Gastrocnemius medialis (tissue), 4 donors: ENCODE results near the gene FKBP8. TPM values are rescaled to one million over a fixed set of nuclear protein-coding genes. Genes with fewer than 3 reads are reported as not detected.

Source experiments
- ATAC-seq, 2 donors: fragments of 150-250 bp; one replicate each; pipeline ENCODE4 v1.9.1; 2016
- DNase-seq, 2 donors: peaks; one replicate each; pipeline ENCODE4 v3.0.0-alpha.2; 2019
- H3K27ac ChIP-seq, 4 donors: fragments of 200-600 bp; sonication (generic); 1 replicate in 1 of 4; 2 replicates in 3 of 4; pipeline ENCODE4 v1.5.1; 2016 to 2018; ENCODE audit warnings: mild to moderate bottlenecking in 2 of 4, moderate library complexity in 1 of 4
- H3K27me3 ChIP-seq, 3 donors: fragments of 200-600 bp; sonication (generic) in 2 of 3; 1 replicate in 1 of 3; 2 replicates in 2 of 3; pipeline versions ENCODE4 v1.5.1 to v1.6.0; 2016 to 2019; ENCODE audit warnings: mild to moderate bottlenecking in 1 of 3, moderate library complexity in 1 of 3
- H3K36me3 ChIP-seq, 2 donors: fragments of 200-600 bp; sonication (generic) in 1 of 2; one replicate each; pipeline ENCODE4 v1.5.1; 2017 to 2018
- H3K4me1 ChIP-seq, 2 donors: fragments of 200-600 bp; sonication (generic) in 1 of 2; one replicate each; pipeline ENCODE4 v1.5.1; 2016 to 2017; ENCODE audit warnings: mild to moderate bottlenecking in 2 of 2
- H3K4me3 ChIP-seq, 4 donors: fragments of 200-600 bp; sonication (generic) in 3 of 4; 1 replicate in 1 of 4; 2 replicates in 3 of 4; pipeline ENCODE4 v1.5.1; 2016 to 2019; ENCODE audit warnings: mild to moderate bottlenecking in 2 of 4
- H3K9me3 ChIP-seq, 3 donors: fragments of 200-600 bp; sonication (generic) in 2 of 3; 1 replicate in 1 of 3; 2 replicates in 2 of 3; pipeline ENCODE4 v1.5.1; 2016 to 2019
- CTCF ChIP-seq, 5 experiments: fragments of 450-650 bp in 3 of 5; fragments of 200-600 bp in 2 of 5; sonication (generic) in 2 of 5; IDR thresholded peaks in 4 of 5; conservative IDR thresholded peaks in 1 of 5; 1 replicate in 4 of 5; 2 replicates in 1 of 5; pipeline ENCODE4 v1.5.1; 2016 to 2019; ENCODE audit warnings: antibody characterized with exemption in 5 of 5, mild to moderate bottlenecking in 3 of 5, moderate library complexity in 3 of 5
- POLR2A ChIP-seq, 2 donors: fragments of 450-650 bp; IDR thresholded peaks; one replicate each; pipeline ENCODE4 v1.6.1; 2017; ENCODE audit warnings: antibody characterized with exemption in 2 of 2, mild to moderate bottlenecking in 2 of 2, moderate library complexity in 2 of 2
- in situ Hi-C, 4 donors: fragments of 200-750 bp; cut with MboI; loops; one replicate each; pipeline versions ENCODE4 v1.15.0 to v1.8.0; 2017; ENCODE audit warnings: low sequenced_read_pairs in 4 of 4
- intact Hi-C: fragments of 100-400 bp; cut with DNase I; formaldehyde crosslinking; loops from one replicate; pipeline ENCODE4 v1.15.1; 2023; ENCODE audit warnings: low total_unique reads
- total RNA-seq, 4 donors: library from RNA; depleted of rRNA; stranded (reverse); fragments of >200 nt; gene quantifications; one replicate each; pipeline versions ENCODE4 v1.1.0 to v1.2.3, GENCODE V29; 2016

FKBP8 gene
- total RNA-seq, 4 donors from 2014 or later, result 157 to 195 (median 184) TPM

GRCh38 chr19:18536475-18536874 lies 6.9 kb downstream of the FKBP8 start:
- intact Hi-C loops, result no loop called here
- no peak for TF ChIP-seq POLR2A (IDR thresholded peaks at IDR 0.05)
- TF ChIP-seq CTCF (IDR thresholded peaks at IDR 0.05 in 4 of 5, conservative IDR thresholded peaks at IDR 0.05 in 1 of 5), result no peak
- no peaks in the 10 kb centered on the region for H3K9me3 ChIP-seq
- H3K27ac ChIP-seq, result no peak overlapping the region
- H3K4me1 ChIP-seq, result no peaks in the 10 kb centered on the region
- H3K27me3 ChIP-seq, result no peaks in the 10 kb centered on the region
- no peak for ATAC-seq
- in situ Hi-C loops, result no loop called here
- no peak for DNase-seq
- H3K4me3 ChIP-seq, result no peak overlapping the region
- H3K36me3 ChIP-seq, result peaks cover 0 to 81% of the 10 kb centered on the region in 2 donors

DNA sequence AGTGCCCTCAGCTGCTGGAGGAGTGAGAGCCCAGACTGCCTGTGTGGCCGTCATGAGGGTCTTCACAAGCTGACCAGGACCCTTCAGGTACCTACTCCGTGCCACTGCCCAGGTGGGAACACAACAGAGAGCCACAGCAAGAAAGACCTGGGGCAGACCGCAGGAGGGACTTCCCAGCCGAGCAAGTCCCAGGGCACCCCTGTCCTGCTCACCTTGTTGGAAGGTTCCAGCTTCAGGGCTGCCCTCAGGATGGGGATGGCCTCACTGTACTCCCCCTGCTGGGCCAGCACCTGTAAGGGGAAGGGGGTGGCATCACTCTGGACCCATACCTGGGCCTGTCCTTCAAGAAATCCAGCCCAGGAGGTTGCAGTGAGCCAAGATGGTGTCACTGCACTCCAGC lies 10.3 kb downstream of the FKBP8 start:
- no peak for DNase-seq
- Histone ChIP-seq H3K27ac (no peak overlapping the region), H3K36me3 (peaks cover 0 to 58% of the 10 kb centered on the region in 2 donors), H3K9me3 (no peaks in the 10 kb centered on the region), H3K4me3 (no peak overlapping the region), H3K4me1 (no peaks in the 10 kb centered on the region), H3K27me3 (no peaks in the 10 kb centered on the region)
- in situ Hi-C loops (no loop called here), intact Hi-C loops (no loop called here)
- TF ChIP-seq CTCF (IDR thresholded peaks at IDR 0.05 in 4 of 5, conservative IDR thresholded peaks at IDR 0.05 in 1 of 5) (no peak), POLR2A (IDR thresholded peaks at IDR 0.05) (no peak)
- no peak for ATAC-seq

DNA sequence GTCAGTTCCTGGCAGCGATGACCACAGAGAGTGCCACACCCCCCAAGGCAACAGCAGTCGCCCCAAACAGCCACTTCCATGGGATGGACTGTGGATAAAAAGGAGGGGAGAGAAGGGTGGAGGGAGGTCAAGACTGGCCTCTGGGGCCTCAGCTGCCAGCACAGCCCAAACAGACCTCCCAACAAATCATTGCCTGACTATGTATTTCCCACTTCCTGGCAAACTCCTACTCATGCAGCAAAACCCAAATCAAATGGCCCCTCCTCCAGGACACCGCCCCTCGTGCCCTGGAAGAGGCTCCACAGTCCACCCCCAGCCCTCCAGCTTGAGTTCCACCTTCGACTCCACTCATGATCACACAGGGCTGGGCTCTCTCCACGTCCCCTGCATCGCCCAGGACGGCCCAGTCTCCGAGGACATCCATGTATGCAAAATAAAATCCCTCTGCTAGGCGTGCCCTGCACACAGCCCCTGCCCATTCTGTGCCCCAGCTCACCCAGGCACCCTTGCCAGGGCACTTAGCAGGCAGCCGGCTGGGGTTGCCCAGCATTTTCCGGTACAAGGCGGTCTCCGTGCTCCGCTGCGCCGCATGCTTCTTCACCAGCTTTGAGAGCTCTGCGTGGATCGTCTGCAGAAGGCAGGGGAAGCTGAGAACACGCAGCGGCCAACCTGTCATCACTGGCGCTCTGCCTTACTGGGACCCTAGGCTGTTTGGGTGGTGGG lies 11.0 kb downstream of the FKBP8 start:
- ATAC-seq, result no peak
- intact Hi-C loops, result no loop called here
- Histone ChIP-seq H3K27ac (no peak overlapping the region), H3K4me3 (no peak overlapping the region), H3K36me3 (peaks cover 0 to 51% of the 10 kb centered on the region in 2 donors), H3K27me3 (no peaks in the 10 kb centered on the region), H3K4me1 (no peaks in the 10 kb centered on the region), H3K9me3 (no peaks in the 10 kb centered on the region)
- no peak for DNase-seq
- in situ Hi-C loops, result no loop called here
- TF ChIP-seq CTCF (IDR thresholded peaks at IDR 0.05 in 4 of 5, conservative IDR thresholded peaks at IDR 0.05 in 1 of 5) (no peak), POLR2A (IDR thresholded peaks at IDR 0.05) (no peak)

DNA sequence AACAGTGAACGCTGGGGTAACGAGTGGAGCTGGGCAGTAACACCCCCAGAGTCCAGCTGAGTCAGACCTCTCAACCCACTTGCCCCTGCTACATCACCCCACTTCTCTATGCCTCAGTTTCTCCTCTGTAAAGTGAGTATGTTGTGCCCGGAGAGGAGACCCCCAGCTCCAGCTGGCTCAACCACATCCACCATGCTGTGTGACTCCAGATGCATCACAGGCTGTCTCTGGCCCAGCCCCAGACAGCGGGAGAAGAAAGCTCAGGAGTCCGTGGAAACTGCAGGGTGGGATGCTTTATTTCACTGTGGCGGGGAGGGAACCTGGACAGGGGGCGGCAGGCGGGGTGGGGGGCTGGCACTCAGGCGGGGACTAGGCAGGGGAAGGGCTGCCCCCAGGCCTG lies 11.9 kb downstream of the FKBP8 start:
- Histone ChIP-seq H3K4me3 (no peak overlapping the region), H3K4me1 (no peaks in the 10 kb centered on the region), H3K27me3 (no peaks in the 10 kb centered on the region), H3K36me3 (peaks cover 0 to 42% of the 10 kb centered on the region in 2 donors), H3K27ac (no peak overlapping the region), H3K9me3 (no peaks in the 10 kb centered on the region)
- TF ChIP-seq POLR2A (IDR thresholded peaks at IDR 0.05), result no peak
- intact Hi-C loops, result no loop called here
- ATAC-seq, result no peak
- in situ Hi-C loops, result no loop called here
- DNase-seq, result no peak

DNA sequence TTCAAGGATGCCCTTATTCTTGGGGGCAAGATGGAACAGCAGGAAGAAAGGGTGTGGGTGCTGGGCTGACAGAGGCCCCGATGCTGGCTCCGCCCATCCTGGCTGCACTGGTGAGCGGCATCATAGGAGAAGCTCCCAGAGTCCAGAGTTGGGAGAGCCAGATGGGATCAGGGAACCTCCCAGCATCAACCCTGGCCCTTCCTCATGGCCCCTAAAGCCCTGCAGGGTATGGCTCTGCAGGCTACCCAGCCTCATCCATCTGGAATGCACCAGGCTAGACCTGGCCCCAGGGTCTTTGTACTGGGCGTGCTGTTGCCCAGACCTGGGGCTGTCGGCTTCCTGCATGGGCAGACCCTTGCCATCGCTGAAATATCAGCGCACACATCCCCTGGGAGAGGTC lies 13.6 kb downstream of the FKBP8 start:
- no peak for ATAC-seq
- peaks cover 0 to 34% of the 10 kb centered on the region in 2 donors for H3K36me3 ChIP-seq
- no peak for DNase-seq
- intact Hi-C loops (no loop called here), in situ Hi-C loops (no loop called here)
- no peaks in the 10 kb centered on the region for H3K4me1 ChIP-seq
- TF ChIP-seq POLR2A (IDR thresholded peaks at IDR 0.05) (no peak), CTCF (IDR thresholded peaks at IDR 0.05 in 4 of 5, conservative IDR thresholded peaks at IDR 0.05 in 1 of 5) (no peak)
- no peaks in the 10 kb centered on the region for H3K9me3 ChIP-seq
- H3K27me3 ChIP-seq, result no peaks in the 10 kb centered on the region
- H3K4me3 ChIP-seq, result no peak overlapping the region
- H3K27ac ChIP-seq, result no peak overlapping the region
